GM18508 (cell line): ENCODE results near the gene CD209.

Experiments used
- ATAC-seq: cut with Tn5 transposase; IDR thresholded peaks from one replicate; pipeline ENCODE4 v1.9.1; 2021; ENCODE audit warnings: moderate number of reproducible peaks; ENCODE audit not compliant: insufficient read depth, unreplicated experiment

Gene CD209

DNA sequence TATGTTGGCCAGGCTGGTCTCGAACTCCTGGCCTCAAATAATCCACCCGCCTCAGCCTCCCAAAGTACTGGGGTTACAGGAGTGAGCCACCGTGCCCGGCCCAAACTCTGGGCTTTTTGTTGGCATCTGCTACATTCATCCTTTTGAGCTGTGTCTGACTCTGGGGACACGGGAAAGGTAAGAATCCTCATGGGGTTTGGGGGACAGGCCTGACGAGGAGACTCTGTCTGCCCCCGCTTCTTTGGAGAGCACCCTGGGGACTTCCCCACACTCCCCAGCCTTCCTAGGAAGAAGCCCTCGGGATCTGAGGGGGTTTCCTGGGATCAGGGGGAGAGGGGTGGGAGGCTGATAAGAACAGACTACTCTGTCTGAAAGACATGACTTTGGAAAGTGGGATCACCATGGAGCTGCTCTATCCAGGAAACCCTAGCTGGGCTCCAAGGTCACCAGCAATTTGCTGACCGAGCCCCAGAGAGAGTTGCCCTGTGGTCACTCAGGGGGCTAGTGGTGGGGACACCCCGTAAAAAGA, 37.3 kb downstream of the CD209 start:
- no peak for ATAC-seq

DNA sequence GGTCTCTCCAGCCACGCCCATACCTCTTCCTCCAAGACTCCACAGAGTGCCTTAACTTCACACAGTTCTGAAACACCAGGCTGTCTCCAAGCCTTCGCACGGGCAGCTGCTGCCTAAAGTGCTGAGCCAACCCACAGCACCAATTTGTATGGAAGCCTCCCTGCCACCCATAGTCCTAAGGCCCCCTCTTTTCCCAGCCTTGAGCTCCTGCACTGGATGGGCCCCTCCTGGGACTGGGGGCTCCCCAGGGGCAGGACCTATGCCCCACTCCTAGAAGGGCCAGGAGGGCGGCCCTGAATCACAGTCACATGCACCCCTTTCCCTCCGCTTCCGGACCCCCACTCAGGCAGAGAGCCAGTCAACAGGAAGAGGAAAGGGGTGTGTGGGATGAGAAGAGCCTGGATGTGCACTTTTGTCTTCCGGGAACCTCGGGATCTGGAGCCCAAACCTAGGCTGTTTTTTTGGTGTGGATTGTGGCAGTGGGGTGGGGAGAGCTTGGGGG, 40.3 kb downstream of the CD209 start:
- ATAC-seq = no peak

DNA sequence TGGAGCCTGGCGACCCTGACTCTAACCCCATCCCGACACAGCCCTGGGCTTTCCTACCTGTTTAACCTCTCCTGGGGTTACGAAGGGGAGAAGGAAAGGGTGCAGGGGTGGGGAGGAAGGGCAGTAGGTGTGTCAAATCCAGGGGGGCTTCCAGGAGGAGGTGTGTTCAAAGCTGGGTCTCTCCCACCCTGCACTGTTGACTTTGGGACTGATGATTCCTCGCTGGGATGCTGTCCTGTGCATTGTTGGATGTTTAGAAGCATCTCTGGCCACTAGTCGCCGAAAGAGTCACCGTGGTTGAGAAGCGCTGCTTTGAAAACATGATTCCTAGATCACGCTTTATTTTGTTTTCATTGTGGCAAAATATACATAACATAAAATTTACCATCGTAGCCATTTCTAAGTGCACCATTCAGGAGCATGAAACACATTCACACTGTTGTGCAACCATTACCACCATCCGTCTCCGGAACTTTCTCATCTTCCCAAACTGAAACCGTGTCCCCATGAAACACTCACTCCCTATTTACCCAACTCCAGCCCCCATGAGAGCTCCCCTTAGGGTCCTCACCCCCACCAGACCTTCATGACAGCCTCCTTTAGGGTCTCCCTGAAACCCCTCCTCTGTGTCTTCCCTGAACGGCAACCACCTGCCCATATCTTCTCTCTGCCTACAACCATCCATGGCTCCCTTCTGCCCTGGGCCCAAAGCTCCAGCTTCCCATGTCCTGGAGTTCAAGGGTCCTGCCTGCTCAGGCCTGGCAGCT, 41.0 kb downstream of the CD209 start:
- ATAC-seq = no peak

DNA sequence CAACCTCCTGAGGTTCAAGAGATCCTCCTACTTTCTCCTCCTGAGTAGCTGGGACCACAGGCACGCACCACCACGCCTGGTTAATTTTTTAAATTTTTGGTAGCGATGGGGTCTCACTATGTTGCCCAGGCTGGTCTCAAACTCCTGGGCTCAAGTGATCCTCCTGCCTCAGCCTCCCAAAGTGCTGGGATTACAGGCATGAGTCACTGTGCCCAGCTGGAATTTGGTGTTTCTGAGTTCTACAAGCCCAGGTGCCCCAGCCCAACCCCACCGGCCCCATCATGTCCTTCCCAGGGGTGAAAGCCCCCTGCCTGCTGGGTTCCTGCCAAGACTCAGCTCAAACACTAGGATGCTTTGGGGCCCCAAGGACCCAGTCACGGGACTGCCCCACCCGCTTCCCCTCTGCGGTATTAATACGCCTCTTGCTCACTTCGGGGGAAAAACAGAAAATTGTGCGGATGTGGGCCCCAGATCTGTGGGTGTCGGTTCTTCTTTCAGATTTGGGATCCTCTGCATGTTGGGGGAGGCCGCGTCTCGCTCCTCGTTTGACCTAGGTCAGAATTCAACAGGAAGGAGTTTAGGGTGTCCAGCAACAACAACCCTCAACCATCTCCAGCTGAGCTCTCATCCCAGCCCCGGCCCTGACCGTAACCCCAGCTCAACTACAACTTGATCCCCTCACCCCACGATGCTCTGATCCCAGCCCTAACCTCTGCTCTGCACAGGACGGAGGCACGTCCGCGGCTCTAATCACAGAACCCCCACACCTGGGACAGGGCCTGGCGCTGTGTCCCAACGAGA, 41.7 kb downstream of the CD209 start:
- ATAC-seq = no peak

DNA sequence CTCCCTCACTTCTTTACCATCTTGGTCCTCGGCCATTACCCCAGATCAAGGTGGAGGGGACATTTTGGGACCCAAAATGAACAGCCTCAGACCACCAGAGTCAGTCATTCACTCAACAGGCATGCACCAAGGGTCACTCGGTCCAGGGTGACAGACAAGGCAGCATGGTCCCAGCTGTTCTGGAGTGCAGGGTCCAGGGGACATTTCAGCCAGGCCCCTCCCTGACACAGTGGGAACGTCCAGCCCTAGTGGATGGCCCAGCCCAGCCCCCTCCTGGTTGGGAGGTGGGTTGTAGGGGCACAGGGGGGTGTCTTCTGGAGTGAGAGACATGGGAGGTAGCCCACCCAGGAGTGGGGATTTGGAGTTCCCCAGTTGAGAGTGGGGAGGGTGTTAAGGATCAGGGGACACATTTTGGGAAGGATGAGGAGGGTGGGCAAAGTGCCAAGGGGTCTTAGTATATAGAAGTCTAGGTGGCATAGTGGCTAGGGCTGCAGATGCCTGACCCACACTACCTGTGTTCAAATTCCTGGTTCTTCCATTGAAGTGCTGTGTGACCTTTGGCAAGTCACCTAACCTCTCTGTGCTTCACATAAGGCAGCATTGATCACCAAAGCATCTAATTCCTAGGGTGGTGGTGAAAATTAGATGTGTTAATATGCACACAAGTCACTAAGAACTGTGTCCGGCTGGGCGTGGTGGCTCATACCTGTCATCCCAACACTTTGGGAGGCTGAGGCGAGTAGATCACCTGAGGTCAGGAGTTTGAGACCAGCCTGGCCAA, 42.9 kb downstream of the CD209 start:
- no peak for ATAC-seq

DNA sequence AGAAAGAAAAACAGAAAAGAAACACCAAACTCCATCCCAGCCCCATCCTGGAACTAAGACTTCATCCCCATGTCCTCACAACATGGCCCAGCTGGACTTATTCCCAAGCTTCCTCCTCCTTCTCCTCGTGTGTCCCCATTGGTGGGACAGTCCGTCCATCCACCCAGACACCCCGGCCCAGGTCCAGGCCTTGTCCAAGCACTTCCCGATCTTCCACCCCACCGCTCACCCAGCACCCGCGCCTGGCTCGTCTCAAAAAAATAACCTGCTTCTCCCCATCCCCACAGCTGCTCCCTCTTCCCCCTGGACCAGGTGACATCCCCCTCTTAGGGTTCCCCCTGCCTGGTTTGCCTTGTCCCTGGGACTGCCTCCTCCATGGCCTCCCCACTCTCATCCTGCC, 44.0 kb downstream of the CD209 start:
- ATAC-seq = no peak

DNA sequence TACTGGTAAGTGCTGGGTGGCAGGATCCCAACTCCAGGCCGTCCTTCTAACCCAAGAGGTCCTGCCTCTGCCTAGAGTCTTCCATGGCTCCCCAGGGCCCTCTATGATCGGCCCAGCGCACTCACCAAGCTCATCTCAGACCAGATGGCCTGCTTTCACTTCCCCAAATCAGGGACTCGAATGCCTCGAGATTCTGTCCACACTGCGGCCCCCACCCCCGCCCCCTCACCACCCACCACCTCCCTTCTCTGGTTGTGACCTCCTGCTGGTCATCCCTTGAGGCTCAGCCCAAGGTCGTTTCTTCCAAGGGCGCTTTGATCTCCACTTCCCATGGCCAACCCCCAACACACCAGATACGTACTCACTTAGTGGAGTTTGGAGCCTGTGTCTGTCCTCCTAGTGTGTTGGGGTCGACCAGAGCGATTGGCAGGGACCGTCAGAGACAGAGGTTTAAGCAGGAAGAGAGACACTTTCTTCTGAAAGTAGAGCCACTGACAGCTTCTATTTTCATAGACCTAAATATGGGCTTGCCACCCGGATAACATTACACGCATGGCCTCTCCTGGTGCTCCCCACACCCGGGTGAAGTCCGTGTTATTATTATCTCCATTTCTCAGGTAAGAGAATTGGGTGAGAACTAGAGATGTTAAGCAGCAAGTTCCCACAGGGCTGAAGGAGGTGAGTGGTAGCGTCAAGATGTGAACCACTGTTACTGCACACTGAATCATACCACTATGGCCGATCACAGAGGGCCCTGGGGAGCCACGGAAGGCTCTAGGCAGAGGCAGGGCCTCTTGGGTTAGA, 45.5 kb downstream of the CD209 start, which contains the start of gene FCER2:
FCER2 (minus strand) TSS at position 478 of the 804 bp plus-strand sequence. CDS start 2,371 bp downstream, outside the sequence.
- ATAC-seq = no peak

DNA sequence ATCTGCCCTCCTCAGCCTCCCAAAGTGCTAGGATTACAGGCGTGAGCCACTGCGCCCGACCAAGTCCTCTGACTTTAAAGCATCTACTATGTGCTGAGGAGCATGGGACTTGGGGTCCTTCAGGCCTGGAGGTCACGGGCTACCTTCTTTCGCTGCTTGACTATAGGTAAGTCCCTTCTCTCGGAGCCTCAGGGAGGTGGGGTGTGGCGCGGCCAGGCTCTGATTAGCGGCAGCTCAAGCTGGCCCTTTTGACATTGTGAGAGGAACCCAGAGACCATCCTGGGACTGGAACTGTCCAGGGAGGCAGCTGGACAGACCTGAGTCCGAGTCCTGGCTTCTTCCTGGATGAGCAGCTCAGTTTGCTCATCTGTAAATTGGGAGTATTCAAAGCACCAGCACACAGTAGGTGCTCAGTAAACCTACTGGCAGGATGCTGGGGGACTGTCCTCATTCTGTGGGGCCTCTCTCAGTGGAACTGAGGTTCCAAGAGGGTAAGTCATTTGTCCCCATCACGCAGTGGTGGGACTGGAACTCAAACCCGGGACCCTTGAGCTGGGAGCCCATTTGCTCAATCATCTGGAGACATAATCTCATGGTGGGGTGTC, 46.2 kb downstream of the CD209 start:
- ATAC-seq = no peak

DNA sequence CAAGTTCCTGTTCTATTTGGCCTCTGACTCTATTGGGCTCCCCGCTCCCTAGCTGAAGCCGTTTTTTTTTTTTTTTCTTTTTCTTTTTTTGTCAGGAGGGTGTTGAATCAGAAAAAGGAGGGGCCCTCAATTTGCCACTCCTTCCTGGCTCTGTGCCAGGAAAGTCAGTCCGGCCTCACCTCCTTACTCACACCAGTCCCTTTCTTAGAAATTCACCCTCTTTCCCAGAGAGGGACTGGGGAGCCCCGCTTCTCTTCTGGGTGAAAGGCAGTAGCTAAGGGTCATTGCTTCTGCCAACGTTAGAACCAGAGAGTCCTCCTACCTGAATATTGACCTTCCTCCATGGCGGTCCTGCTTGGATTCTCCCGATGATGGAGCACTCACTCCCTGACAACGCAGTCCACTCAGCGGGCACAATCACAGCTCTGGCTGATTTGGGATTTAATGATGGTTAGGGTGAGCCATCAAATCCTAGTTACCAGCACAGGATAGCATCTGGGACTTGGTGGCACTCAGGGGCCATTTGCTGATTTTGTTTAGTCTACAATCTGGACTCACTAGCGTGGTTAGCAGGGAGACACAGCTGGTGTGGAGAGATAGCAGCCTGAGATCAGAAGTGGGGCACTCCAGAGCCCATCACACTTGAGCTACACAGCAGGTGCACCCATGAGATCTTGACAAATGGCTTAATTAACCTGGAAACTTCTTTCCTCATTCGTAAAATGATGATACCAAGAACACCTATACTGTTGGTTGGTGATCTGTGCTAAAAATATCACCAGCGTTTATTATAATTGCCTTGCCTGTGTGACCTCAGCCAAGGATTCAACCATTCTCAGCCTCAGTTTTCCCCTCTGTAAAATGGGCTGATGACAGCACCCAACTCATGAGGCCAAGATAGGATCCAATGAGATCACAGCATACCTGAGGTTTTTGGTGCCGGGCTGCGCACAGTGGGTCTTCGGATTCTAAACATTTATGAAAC, 47.6 kb downstream of the CD209 start:
- no peak for ATAC-seq

DNA sequence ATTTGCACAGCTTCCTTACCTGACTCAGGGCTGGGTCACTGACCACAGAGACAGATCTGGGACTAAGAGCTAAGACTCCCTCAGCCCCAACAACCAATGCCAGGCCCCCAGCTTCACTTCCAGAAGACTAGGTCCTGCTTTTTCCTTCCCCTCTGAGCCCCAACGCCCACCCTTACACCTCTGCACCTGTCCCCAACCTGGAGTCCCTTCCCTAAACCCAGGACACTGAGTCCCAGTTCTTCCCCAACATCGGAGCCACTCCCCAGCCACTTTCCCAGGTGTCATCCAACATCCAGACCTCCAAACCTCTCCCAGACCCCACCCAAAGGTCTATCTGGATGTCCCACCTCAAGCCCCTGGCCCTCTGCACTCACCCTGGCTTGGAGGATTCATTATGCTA, 48.3 kb downstream of the CD209 start:
- no peak for ATAC-seq

DNA sequence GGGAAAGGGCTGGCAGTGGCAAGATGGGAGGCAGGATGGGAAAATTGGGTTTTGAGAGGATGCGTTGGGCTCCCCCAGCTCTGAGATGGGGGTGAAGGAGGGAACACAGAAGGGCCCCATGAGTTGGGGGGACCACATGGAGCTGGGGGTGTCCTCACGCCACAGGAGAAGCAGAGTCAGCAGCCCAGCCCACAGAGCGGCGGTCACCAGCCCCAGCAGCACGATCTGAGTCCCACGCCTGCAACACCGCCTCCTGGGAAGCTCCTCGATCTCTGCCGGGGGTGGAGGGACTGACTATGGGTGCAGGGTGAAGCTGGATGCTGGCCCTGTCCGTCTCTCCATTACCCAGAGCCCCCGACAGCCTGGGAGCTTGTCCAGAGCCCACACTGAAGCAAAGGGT, 48.8 kb downstream of the CD209 start:
- no peak for ATAC-seq

DNA sequence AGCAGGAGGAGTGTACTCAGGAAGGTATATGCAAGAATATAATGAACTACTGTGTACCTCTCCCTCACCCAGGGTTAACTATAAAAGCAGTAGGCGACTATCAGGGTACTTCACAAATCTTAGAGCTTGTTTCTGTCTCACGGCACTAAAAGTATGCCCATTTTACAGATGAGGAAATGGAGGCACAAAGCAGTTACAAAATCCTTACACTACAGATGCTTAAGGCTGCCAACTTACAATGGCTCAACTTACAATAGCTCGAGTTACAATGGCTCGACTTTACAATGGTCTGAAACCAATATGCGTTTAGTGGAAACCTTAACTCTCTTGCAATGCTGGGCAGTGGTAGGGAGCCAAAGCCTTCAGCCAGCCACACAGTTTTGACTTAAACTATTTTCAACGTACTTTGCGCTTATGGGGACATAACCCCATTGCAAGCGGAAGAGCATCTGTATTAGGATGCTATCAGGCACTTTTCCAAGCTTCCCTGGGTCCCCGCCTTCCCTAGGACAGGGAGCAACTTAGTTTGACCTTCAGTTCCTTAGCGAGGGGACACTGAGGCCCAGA, 49.5 kb downstream of the CD209 start:
- no peak for ATAC-seq

DNA sequence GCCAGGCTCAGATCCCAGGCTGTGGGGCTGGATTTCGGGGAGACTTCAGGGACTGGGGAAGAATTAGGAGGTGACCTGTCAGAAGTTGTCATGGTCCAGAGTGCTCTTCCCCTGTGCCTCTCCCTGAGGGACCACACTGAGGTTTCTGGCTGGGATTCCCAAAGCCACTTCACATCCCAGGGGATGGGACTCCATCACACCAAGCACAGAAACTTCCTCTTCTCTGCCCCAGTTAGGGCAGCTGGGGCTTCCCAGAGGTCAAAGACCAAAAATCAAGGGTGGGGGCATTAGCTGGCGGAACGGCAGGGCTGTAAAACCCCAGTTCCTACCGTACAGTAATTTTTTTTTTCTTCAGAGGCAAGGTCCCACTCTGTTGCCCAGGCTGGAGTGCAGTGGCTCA, 52.8 kb downstream of the CD209 start:
- ATAC-seq = no peak

DNA sequence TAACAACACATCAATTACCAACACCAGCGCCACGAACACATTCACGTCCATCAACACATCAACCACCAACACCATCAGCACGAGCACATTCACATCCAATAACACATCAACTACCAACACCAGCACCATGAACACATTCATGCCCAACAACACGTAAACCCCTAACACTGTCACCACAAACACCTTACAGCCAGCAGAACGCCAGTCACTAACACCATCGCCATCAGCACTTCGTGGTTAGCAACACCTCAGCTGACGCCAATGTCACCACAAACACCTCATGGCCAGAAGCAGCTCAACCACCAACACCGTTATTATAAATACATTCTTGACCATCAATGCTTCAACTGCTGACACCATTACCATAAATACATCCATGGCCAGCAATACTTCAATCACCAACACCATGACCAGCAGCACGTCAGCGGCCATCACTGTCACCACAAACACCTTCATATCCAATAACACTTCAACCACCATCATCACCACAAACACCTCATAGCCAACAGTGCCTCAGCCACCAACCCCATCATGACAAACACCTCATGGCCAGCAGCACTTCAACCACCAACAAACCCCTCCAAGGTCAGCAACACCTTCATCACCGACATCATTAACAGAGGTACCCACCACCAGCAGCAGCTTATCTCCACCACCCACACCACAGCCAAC, 54.8 kb downstream of the CD209 start:
- ATAC-seq = no peak

DNA sequence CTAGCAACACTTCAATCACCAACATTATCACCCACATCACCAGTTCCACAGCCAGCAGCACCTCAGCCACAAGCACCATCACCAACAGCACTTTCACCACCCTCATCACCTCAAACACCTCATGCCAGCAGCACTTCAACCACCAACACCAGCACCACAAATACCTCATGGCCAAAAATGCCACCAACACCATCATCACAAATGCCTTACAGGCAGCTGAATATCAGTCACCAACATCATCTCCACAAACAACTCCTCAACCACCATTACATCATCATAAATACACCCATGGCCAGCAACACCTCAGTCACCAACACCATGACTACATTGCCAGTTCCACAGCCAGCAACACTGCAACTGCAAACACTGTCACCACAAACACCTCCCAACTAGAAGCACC, 55.8 kb downstream of the CD209 start:
- no peak for ATAC-seq

DNA sequence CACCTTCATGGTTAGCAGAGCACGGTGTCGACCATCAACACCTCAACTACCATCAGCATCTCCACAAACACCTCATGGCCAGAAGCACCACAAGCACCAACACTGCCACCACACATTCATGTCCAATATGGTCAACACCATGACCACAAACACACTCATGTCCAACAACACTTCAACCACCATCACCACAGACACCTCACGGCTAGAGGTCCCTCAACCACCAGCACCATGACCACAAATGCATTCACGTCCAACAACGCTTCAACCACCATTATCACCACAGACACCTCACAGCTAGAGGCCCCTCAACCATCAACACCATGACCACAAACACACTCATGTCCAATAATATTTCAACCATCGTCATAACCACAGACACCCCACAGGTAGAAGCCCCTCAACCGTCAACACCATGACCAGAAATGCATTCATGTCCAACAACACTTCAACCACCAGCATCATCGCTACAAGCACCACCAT, 56.5 kb downstream of the CD209 start:
- ATAC-seq = no peak
